ENCODE data around the gene ZNF263. TPM values are rescaled to one million over a fixed set of nuclear protein-coding genes. Genes with fewer than 3 reads are reported as not detected.
A peak's percentile ranks its signal among the peaks of the same experiment; 100 is the strongest.

ZNF263 gene
- total and polyA plus RNA-seq, 10 of the 15 experiments (the other 5 are each of a cell fraction or from before 2014, with no cell fraction given) = 4.7 to 45.6 (median 24.5) TPM

- TF ChIP-seq ZNF687 (IDR thresholded peaks at IDR 0.05) = peak; percentile 63; the same call in 1 of the 2 replicates
- TF ChIP-seq ETV6 (conservative IDR thresholded peaks at IDR 0.05 in 1 of 2, IDR thresholded peaks at IDR 0.05 in 1 of 2; ENCODE audit: borderline replicate concordance in 1 of 2, low read depth in 1 of 2) = 0 out of 4 replicates have a peak, but pooled peaks of 1 of the 2 experiments have one; percentile 27
- peak; percentile 28; the same call in 1 of the 2 replicates for TF ChIP-seq PAX5 (IDR thresholded peaks at IDR 0.05; ENCODE audit: borderline replicate concordance, low read depth, low read length)
- 0 out of 2 replicates have a peak, but pooled peaks have one; percentile 24 for TF ChIP-seq RCOR1 (conservative IDR thresholded peaks at IDR 0.05; ENCODE audit: low read depth, low read length)
- TF ChIP-seq ATF2 (IDR thresholded peaks at IDR 0.05; ENCODE audit: low read length) = no peak
- no peak for TF ChIP-seq ASH2L (IDR thresholded peaks at IDR 0.05; ENCODE audit: borderline replicate concordance, low read depth)
- TF ChIP-seq HDAC6 (IDR thresholded peaks at IDR 0.05; ENCODE audit: unreplicated experiment) = no peak
- TF ChIP-seq HDGF (IDR thresholded peaks at IDR 0.05) = peak; percentile 79
- peak; percentile 91 for TF ChIP-seq SPI1 (IDR thresholded peaks at IDR 0.05; ENCODE audit: borderline replicate concordance, insufficient read depth, low read depth, low read length)
- no peak for TF ChIP-seq BCL3 (IDR thresholded peaks at IDR 0.05; ENCODE audit: borderline replicate concordance, insufficient read depth, low read depth, low read length, poor library complexity, severe bottlenecking)
- TF ChIP-seq GATAD2B (conservative IDR thresholded peaks at IDR 0.05; ENCODE audit: low read depth) = 0 out of 2 replicates have a peak, but pooled peaks have one; percentile 70
- TF ChIP-seq NR2C1 (IDR thresholded peaks at IDR 0.05) = peak; percentile 57
- TF ChIP-seq E2F8 (IDR thresholded peaks at IDR 0.05; ENCODE audit: low read depth, partially characterized antibody) = no peak
These were observed 18.9 kb upstream of the ZNF263 start (continued) for GRCh38 chr16:3264137-3265036.
